K562 (cell line): ENCODE data around the gene SELENOI. TPM values are rescaled to one million over a fixed set of nuclear protein-coding genes. Genes with fewer than 3 reads are reported as not detected.

Experiments
- ATAC-seq: fragments of 200-7000 bp; cut with Tn5 transposase; 3 replicates; pipeline ENCODE4 v1.9.1; 2020; ENCODE audit warnings: moderate library complexity
- BruUV-seq: library from RNA; stranded (reverse); fragments of 400-500 nt; replicated peaks from 2 replicates; lab custom pipeline; 2021; lab: Mats Ljungman, UMichigan
- CTCF ChIA-PET: fragments of 300-600 bp; formaldehyde crosslinking; extraction: SDS; loops from one replicate; lab custom pipeline; 2021; ENCODE audit warnings: low intra/inter-chr PET ratio; lab: Yijun Ruan, JAX
- POLR2A ChIA-PET: fragments of 300-600, 350-650 bp; sonication (Branson Sonifier 250); formaldehyde crosslinking; extraction: SDS; loops from one replicate; lab custom pipeline; 2021; ENCODE audit warnings: antibody characterized with exemption, inconsistent platforms; lab: Yijun Ruan, JAX
- DNase-seq, 4 experiments: peaks; one replicate each; pipeline versions ENCODE4 v3.0.0 to v3.0.0-alpha.2; 2011 to 2018; ENCODE audit warnings: low spot score in 3 of 4, mixed read lengths in 3 of 4; ENCODE audit errors: extremely low read depth in 1 of 4
- FAIRE-seq: peaks from 2 replicates; lab custom pipeline; 2011; peaks lifted over from hg19 to GRCh38; lab: Jason Lieb, UNC
- H2AFZ ChIP-seq: 2 replicates; pipeline ENCODE4 v1.6.0; 2011; ENCODE audit warnings: low read depth, low read length, control low read depth, inconsistent platforms
- H3K27ac ChIP-seq: fragments of 200-600 bp; 3 replicates; pipeline ENCODE4 v1.8.0; 2011; ENCODE audit warnings: low read depth, mild to moderate bottlenecking, control low read depth, inconsistent platforms, low read length, moderate library complexity, mixed read lengths; ENCODE audit errors: extremely low read depth
- H3K27me3 ChIP-seq, 2 experiments: fragments of 300-600 bp in 1 of 2; 2 replicates in 1 of 2; 3 replicates in 1 of 2; pipeline versions ENCODE4 v1.6.0 to v1.8.0; 2011; ENCODE audit warnings: inconsistent platforms in 2 of 2, low read length in 2 of 2, mild to moderate bottlenecking in 1 of 2, mixed read lengths in 1 of 2, moderate library complexity in 1 of 2; ENCODE audit not compliant: control insufficient read depth in 2 of 2, insufficient read depth in 2 of 2
- H3K36me3 ChIP-seq: fragments of 300-600 bp; 3 replicates; pipeline ENCODE4 v1.8.0; 2011; ENCODE audit warnings: mild to moderate bottlenecking, low read length, inconsistent platforms; ENCODE audit not compliant: control insufficient read depth, insufficient read depth
- H3K4me1 ChIP-seq, 2 experiments: fragments of 200-600 bp in 1 of 2; replicated peaks in 1 of 2; 2 replicates in 1 of 2; 3 replicates in 1 of 2; pipeline versions ENCODE4 v1.5.1 to v1.8.0; 2011; ENCODE audit warnings: inconsistent platforms in 2 of 2, low read length in 2 of 2, mild to moderate bottlenecking in 1 of 2, mixed read lengths in 1 of 2, moderate library complexity in 1 of 2; ENCODE audit not compliant: control insufficient read depth in 2 of 2, insufficient read depth in 2 of 2
- H3K4me2 ChIP-seq: 2 replicates; pipeline ENCODE4 v1.6.1; 2011; ENCODE audit warnings: low read length, control low read depth, inconsistent platforms, mixed read lengths; ENCODE audit not compliant: insufficient read depth
- H3K4me3 ChIP-seq: fragments of 200-600 bp; sonication (generic), shearing (Covaris generic); 2 replicates; pipeline ENCODE4 v1.5.1; 2016; ENCODE audit warnings: control low read depth, inconsistent platforms
- H3K79me2 ChIP-seq: fragments of 200-600 bp; 3 replicates; pipeline ENCODE4 v1.8.0; 2011; ENCODE audit warnings: low read length, inconsistent platforms; ENCODE audit not compliant: control insufficient read depth, insufficient read depth
- H3K9ac ChIP-seq, 2 experiments: 2 replicates each; pipeline versions ENCODE4 v1.6.0 to v1.6.1; 2011; ENCODE audit warnings: low read depth in 2 of 2, low read length in 2 of 2, control low read depth in 1 of 2, inconsistent platforms in 1 of 2, mild to moderate bottlenecking in 1 of 2, mixed read lengths in 1 of 2; ENCODE audit not compliant: insufficient read depth in 1 of 2
- H3K9me1 ChIP-seq: one replicate; pipeline ENCODE4 v1.6.0; 2011; ENCODE audit warnings: inconsistent platforms, mild to moderate bottlenecking, low read length, moderate library complexity; ENCODE audit not compliant: control insufficient read depth, insufficient read depth
- H3K9me3 ChIP-seq: replicated peaks from 2 replicates; pipeline ENCODE4 v1.5.1; 2011; ENCODE audit warnings: low read depth, low read length, inconsistent platforms; ENCODE audit not compliant: control insufficient read depth, insufficient read depth
- H4K20me1 ChIP-seq: replicated peaks from 2 replicates; pipeline ENCODE4 v1.6.1; 2011; ENCODE audit warnings: low read length, inconsistent platforms, mixed read lengths; ENCODE audit not compliant: control insufficient read depth, insufficient read depth
- FOXP4 ChIP-seq: sonication (generic); formaldehyde crosslinking; IDR thresholded peaks from 2 replicates; pipeline ENCODE4 v1.8.0; 2022; ENCODE audit warnings: mild to moderate bottlenecking, missing genetic modification reagents, borderline replicate concordance
- ZNF121 ChIP-seq: sonication (generic); formaldehyde crosslinking; conservative IDR thresholded peaks from 2 replicates; pipeline ENCODE4 v1.8.0; 2022; ENCODE audit warnings: missing genetic modification reagents
- ZNF384 ChIP-seq: IDR thresholded peaks from 2 replicates; pipeline ENCODE4 v1.6.1; 2012; ENCODE audit warnings: low read depth, low read length, improper control_type of control experiment
- WGBS: fragments of 100-300 bp; shearing (Covaris generic); methylation state at CpG from one replicate; pipeline ENCODE4 v1.1.6; 2016; ENCODE audit warnings: low coverage, mixed read lengths; ENCODE audit not compliant: insufficient coverage; ENCODE audit errors: missing lambda C conversion rate; 5-methylcytosine and 5-hydroxymethylcytosine counted together
- in situ Hi-C: fragments of 300-500 bp; cut with MboI; formaldehyde crosslinking; loops from 4 replicates; pipeline ENCODE4 v1.15.0; 2018; ENCODE audit warnings: inconsistent platforms, mixed read lengths
- intact Hi-C: fragments of 100-400 bp; cut with micrococcal nuclease; formaldehyde crosslinking; loops from 2 replicates; pipeline ENCODE4 v1.14.2; 2022
- polyA plus RNA-seq, 8 experiments: library from polyadenylated mRNA; depleted of rRNA in 4 of 8; stranded (reverse) in 5 of 8; unstranded in 3 of 8; fragments of >200 nt; fragmentation: Nextera tagmentation in 2 of 8; fragmentation: Illumina TruSeq in 1 of 8; extraction: Ambion mirVana in 2 of 8; extraction: Trizol in 1 of 8; gene quantifications; 2 replicates each; pipeline versions ENCODE4 v1.2.1 to v1.2.3, GENCODE V29; 2011 to 2014; ENCODE audit warnings: inconsistent platforms in 1 of 8, missing spikeins in 1 of 8
- total RNA-seq, 7 experiments: library from RNA; depleted of rRNA in 6 of 7; stranded (reverse); fragments of >200 nt in 6 of 7; fragmentation: Illumina TruSeq in 2 of 7; extraction: Trizol in 2 of 7; gene quantifications; 2 replicates each; pipeline versions ENCODE4 v1.2.1 to v1.2.3, GENCODE V29; 2011 to 2021; ENCODE audit warnings: low replicate concordance in 1 of 7

SELENOI gene
- total and polyA plus RNA-seq, 9 of the 15 experiments (the other 6 are each of a cell fraction or from before 2014, with no cell fraction given), result 9.6 to 46.9 (median 24.4) TPM

DNA sequence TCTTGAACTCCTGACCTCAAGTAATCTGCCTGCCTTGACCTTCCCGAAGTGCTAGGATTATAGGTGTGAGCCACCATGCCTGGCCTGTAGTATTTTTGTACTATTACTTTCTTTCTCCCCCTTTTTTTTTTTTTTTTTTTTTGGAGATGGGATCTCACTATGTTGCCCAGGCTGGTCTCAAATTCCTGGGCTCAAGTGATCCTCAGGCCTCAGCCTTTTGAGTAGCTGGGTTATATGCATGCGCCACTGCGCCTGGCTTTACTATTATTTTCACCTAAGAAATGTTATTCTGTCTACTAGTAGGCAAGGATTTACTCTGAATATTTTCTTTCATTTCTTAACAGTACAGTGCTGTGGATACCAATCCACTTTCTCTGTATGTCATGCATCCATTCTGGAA is 18.0 kb downstream of the SELENOI start:
- Histone ChIP-seq H3K9me1 (no peaks in the 10 kb centered on the region), H3K79me2 (peaks cover 67% of the 10 kb centered on the region), H3K4me2 (no peak overlapping the region), H3K9me3 (no peaks in the 10 kb centered on the region), H3K36me3 (peaks cover 62% of the 10 kb centered on the region), H3K4me3 (no peak overlapping the region), H3K4me1 (peaks cover 6 to 22% of the 10 kb centered on the region in 2 experiments; a peak in 3 of 5 replicates), H4K20me1 (peaks cover 13% of the 10 kb centered on the region; the same call in 1 of the 2 replicates), H3K27ac (no peak overlapping the region), H3K9ac (no peak overlapping the region), H2AFZ (no peak overlapping the region)
- ChIA-PET POLR2A (interaction anchor here (1.1 to 1.4 kb wide), 2 partner anchors 12 to 28 kb away, joined by 4 to 6 read pairs; no protein-coding TSS in a partner anchor), CTCF (no interaction called here)
- ATAC-seq (no peak), FAIRE-seq (no peak), DNase-seq (no peak)
- no TSS peak for BruUV-seq
- WGBS, result 56% methylated on average over 3 of the region's 3 CpGs
- in situ Hi-C loops, result no loop called here
- intact Hi-C loops, result no loop called here
- TF ChIP-seq FOXP4 (CRISPR knock-in tag) (no peak), ZNF121 (CRISPR knock-in tag) (peak; percentile 95), ZNF384 (0 out of 2 replicates have a peak, but pooled peaks have one; percentile 9)
- TF ChIP-seq, all 486 proteins: peak for 2
- no peaks in the 10 kb centered on the region for H3K27me3 ChIP-seq
